Measurements from ENCODE around the gene ARFGAP1. TPM values are rescaled to one million over a fixed set of nuclear protein-coding genes. Genes with fewer than 3 reads are reported as not detected.

Gene ARFGAP1
- total RNA-seq, 1 experiment from 2014 or later: 127 TPM

DNA sequence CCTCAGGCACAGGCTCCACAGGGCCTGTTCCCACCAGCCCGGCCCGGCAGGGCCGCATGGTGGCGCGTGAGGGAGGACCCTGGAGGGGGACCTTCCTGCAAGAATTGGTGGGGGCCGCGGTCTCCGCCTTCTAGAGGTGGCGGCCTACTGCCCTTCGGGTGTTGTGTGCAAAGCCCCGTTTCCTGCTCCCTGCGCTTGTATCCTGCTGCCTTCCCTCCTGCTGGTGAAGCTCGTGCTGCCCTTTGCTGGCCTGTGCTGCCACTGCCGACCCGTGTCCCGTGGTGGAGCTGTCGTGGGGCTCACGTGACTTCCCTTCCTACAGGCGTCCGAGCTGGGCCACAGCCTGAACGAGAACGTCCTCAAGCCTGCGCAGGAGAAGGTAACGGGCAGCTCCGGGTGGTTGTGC, 11.9 kb downstream of the ARFGAP1 start:
- H3K27ac Mint-ChIP-seq (ENCODE audit: unreplicated experiment): no peak overlapping the region
- H3K36me3 Mint-ChIP-seq (ENCODE audit: insufficient read depth, unreplicated experiment): peaks cover 52% of the 10 kb centered on the region
- BruUV-seq (replicated peaks): no TSS peak
- no peak overlapping the region for H3K4me3 Mint-ChIP-seq (ENCODE audit: low read depth, unreplicated experiment)
- intact Hi-C loops (cut with micrococcal nuclease; ENCODE audit: unreplicated experiment): no loop called here
- H3K4me1 Mint-ChIP-seq (ENCODE audit: low read depth, unreplicated experiment): no peaks in the 10 kb centered on the region
- CTCF ChIA-PET: no interaction called here
- no peak for DNase-seq
- no peaks in the 10 kb centered on the region for H3K27me3 Mint-ChIP-seq (ENCODE audit: unreplicated experiment)
- H3K9me3 Mint-ChIP-seq (ENCODE audit: low read depth, unreplicated experiment): no peaks in the 10 kb centered on the region
- TF ChIP-seq, protein P1, sequence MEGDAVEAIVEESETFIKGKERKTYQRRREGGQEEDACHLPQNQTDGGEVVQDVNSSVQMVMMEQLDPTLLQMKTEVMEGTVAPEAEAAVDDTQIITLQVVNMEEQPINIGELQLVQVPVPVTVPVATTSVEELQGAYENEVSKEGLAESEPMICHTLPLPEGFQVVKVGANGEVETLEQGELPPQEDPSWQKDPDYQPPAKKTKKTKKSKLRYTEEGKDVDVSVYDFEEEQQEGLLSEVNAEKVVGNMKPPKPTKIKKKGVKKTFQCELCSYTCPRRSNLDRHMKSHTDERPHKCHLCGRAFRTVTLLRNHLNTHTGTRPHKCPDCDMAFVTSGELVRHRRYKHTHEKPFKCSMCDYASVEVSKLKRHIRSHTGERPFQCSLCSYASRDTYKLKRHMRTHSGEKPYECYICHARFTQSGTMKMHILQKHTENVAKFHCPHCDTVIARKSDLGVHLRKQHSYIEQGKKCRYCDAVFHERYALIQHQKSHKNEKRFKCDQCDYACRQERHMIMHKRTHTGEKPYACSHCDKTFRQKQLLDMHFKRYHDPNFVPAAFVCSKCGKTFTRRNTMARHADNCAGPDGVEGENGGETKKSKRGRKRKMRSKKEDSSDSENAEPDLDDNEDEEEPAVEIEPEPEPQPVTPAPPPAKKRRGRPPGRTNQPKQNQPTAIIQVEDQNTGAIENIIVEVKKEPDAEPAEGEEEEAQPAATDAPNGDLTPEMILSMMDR (IDR thresholded peaks at IDR 0.05; ENCODE audit: unreplicated experiment): no peak

DNA sequence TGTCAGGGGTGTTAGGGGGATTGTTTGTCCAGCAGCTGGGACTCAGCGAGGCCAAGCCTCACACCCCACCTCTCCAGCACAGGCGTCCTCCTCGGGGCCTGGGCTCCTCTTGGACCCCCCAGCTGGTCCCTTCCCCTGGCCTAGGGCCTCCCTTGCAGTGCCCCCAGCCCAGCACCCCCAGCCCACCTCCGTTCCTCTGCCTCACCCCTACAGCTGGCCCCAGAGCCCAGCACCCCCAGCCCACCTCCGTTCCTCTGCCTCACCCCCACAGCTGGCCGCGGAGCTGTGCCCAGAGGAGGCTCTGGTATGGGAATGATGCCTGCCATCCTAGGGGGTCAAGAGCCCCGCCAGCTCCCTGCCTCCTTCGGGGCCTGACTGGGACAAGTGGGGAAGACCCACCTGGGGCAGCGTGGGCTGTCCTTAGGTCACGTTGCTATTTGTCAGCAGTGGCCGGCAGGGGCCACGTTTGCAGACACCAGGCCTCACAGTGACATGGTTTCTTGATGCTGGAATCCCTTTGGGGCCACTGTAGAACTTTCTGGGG, 12.4 kb downstream of the ARFGAP1 start:
- intact Hi-C loops (cut with micrococcal nuclease; ENCODE audit: unreplicated experiment): no loop called here
- H3K36me3 Mint-ChIP-seq (ENCODE audit: insufficient read depth, unreplicated experiment): peaks cover 54% of the 10 kb centered on the region
- no peaks in the 10 kb centered on the region for H3K4me1 Mint-ChIP-seq (ENCODE audit: low read depth, unreplicated experiment)
- no peak overlapping the region for H3K27ac Mint-ChIP-seq (ENCODE audit: unreplicated experiment)
- no peaks in the 10 kb centered on the region for H3K27me3 Mint-ChIP-seq (ENCODE audit: unreplicated experiment)
- no peak for DNase-seq
- H3K4me3 Mint-ChIP-seq (ENCODE audit: low read depth, unreplicated experiment): no peak overlapping the region
- CTCF ChIA-PET: no interaction called here
- H3K9me3 Mint-ChIP-seq (ENCODE audit: low read depth, unreplicated experiment): no peaks in the 10 kb centered on the region
- BruUV-seq (replicated peaks): no TSS peak
- TF ChIP-seq, protein P1 (IDR thresholded peaks at IDR 0.05; ENCODE audit: unreplicated experiment): no peak

DNA sequence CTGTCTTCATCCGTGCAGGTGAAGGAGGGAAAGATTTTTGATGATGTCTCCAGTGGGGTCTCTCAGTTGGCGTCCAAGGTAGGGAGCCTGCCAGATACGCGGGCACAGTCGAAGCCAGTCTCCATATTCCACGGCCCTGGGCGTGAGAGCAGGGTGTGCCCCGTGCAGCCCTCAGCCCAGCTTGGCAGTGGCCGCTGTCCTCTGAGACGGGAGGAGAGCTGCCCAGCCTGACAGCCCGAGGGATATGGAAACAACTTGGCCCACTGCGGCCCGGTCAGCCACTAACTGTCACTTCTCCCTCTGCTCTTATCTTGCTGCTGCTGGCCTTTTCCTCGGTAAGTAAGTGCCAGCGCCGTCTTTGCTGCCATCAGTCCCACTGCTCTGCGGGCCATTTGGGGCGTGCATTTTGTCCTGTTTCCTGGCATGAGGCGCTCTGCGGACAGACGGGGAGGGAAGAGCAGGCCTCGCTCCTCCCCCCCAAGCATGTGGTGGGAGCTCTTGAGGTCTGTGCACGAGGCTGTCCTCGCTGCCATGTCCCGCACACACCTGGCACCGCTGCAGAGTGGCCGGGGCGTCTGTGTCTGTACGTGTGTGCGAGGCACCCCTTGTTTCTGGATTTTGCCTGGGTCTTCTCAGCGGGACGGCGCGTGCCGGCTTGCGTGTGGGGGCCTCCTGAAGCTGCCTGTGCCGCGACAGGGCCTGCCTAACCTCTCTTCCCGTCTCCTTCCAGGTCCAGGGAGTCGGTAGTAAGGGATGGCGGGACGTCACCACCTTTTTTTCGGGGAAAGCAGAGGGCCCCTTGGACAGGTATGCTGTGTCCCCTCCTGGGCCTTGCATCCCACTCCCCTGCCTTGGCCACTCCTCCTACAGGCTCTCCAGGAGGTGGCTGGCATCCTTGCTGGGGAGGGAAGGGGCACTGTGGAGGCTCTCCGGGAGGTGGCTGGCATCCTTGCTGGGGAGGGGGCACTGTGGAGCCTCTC, 13.3 kb downstream of the ARFGAP1 start:
- TF ChIP-seq, protein P1 (IDR thresholded peaks at IDR 0.05; ENCODE audit: unreplicated experiment): no peak
- Mint-ChIP-seq H3K4me1 (ENCODE audit: low read depth, unreplicated experiment) (no peaks in the 10 kb centered on the region), H3K9me3 (ENCODE audit: low read depth, unreplicated experiment) (no peaks in the 10 kb centered on the region), H3K27ac (ENCODE audit: unreplicated experiment) (no peak overlapping the region), H3K36me3 (ENCODE audit: insufficient read depth, unreplicated experiment) (peaks cover 53% of the 10 kb centered on the region), H3K4me3 (ENCODE audit: low read depth, unreplicated experiment) (no peak overlapping the region), H3K27me3 (ENCODE audit: unreplicated experiment) (no peaks in the 10 kb centered on the region)
- DNase-seq: no peak
- BruUV-seq (replicated peaks): no TSS peak
- CTCF ChIA-PET: no interaction called here
- intact Hi-C loops (cut with micrococcal nuclease; ENCODE audit: unreplicated experiment): no loop called here

DNA sequence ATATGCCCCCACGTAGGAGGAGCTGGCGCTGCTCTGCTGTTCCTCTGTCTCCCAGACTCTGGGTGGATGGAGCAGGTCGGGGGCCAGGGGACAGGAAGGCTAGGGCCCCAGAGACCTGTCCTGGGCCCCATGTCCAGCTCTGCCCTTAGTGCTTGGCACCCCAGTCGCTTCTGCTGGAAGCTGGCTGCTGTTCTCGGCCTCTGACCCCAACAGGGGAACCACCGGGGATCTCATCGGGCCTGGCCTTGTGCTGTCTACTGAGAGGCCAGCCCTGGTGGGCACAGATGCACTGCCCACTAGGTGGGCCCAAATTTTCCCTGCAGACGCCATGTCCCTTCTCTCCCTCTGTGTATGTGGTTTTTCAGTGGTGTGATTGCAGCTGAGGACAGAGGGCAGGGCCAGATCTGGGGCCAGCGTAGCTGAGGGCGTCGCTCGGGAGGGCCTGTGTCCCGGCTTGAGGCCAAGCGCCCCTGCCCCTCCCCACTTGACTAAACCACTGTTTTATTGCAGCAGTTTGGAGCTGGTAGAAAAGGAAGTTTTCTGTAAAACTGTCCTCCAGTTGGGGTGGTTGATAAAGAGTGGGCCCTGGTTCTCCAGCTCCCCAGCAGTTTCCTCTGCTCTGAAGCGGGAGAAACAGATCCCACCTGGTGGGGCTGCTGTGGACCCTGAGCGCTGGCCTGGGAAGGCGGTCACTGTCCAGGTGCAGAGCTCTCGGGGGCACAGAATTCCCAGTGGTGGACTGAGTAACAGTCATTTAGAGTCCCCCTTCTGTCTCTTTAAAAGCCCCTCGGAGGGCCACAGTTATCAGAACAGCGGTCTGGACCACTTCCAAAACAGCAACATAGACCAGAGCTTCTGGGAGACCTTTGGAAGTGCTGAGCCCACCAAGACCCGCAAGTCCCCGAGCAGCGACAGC, 14.4 kb downstream of the ARFGAP1 start:
- BruUV-seq (replicated peaks): no TSS peak
- Mint-ChIP-seq H3K27me3 (ENCODE audit: unreplicated experiment) (peaks cover 4% of the 10 kb centered on the region), H3K36me3 (ENCODE audit: insufficient read depth, unreplicated experiment) (peaks cover 54% of the 10 kb centered on the region), H3K27ac (ENCODE audit: unreplicated experiment) (peak overlapping the region; percentile 11), H3K4me1 (ENCODE audit: low read depth, unreplicated experiment) (no peaks in the 10 kb centered on the region), H3K9me3 (ENCODE audit: low read depth, unreplicated experiment) (no peaks in the 10 kb centered on the region), H3K4me3 (ENCODE audit: low read depth, unreplicated experiment) (no peak overlapping the region)
- DNase-seq: no peak
- CTCF ChIA-PET: no interaction called here
- intact Hi-C loops (cut with micrococcal nuclease; ENCODE audit: unreplicated experiment): no loop called here
- TF ChIP-seq, protein P1 (IDR thresholded peaks at IDR 0.05; ENCODE audit: unreplicated experiment): no peak

Data from Calu3 (cell line).